ENCODE measurements around the gene UTY.

The UTY gene

GRCh38 chrY:13362662-13363061 lies 117.2 kb downstream of the UTY start:
- TF ChIP-seq CTCF (IDR thresholded peaks at IDR 0.05), result no peak

GRCh38 chrY:13361656-13362636 lies 117.9 kb downstream of the UTY start:
- no peak for TF ChIP-seq CTCF (IDR thresholded peaks at IDR 0.05)

GRCh38 chrY:13351443-13351842 lies 128.4 kb downstream of the UTY start:
- TF ChIP-seq CTCF (IDR thresholded peaks at IDR 0.05), result no peak

- no peak for TF ChIP-seq CTCF (IDR thresholded peaks at IDR 0.05)
Measured at GRCh38 chrY:13347106-13347505, 132.7 kb downstream of the UTY start.

- TF ChIP-seq CTCF (IDR thresholded peaks at IDR 0.05), result no peak
Measured at GRCh38 chrY:13345549-13345948, 134.3 kb downstream of the UTY start.

GRCh38 chrY:13343307-13343946 lies 136.4 kb downstream of the UTY start:
- peak; percentile 64 for TF ChIP-seq CTCF (IDR thresholded peaks at IDR 0.05)

GRCh38 chrY:13339939-13340338 lies 139.9 kb downstream of the UTY start:
- no peak for TF ChIP-seq CTCF (IDR thresholded peaks at IDR 0.05)

All from LNCAP (cell line).